WTC11 (cell line): Measurements from ENCODE around the gene SORL1. TPM values are rescaled to one million over a fixed set of nuclear protein-coding genes. Genes with fewer than 3 reads are reported as not detected.

Experiments
- ATAC-seq: fragments of 200-7000 bp; cut with Tn5 transposase; 2 replicates; pipeline ENCODE4 v1.10.0; 2021; ENCODE audit warnings: mild to moderate bottlenecking, moderate library complexity
- CTCF ChIA-PET: fragments of 300-600 bp; sonication (Branson Sonifier 250); formaldehyde crosslinking; loops from one replicate; lab custom pipeline; 2021; ENCODE audit warnings: antibody characterized with exemption; lab: Charles Lee
- POLR2A ChIA-PET: fragments of 350-600 bp; sonication (Branson Sonifier 250); formaldehyde crosslinking; loops from one replicate; lab custom pipeline; 2021; ENCODE audit warnings: antibody characterized with exemption; lab: Charles Lee
- DNase-seq: peaks from one replicate; pipeline ENCODE4 v3.0.0; 2021; ENCODE audit warnings: low spot score
- H3K27ac Mint-ChIP-seq: 2 replicates; pipeline ENCODE4 v1.8.0; 2021; ENCODE audit warnings: mixed read lengths
- H3K27me3 Mint-ChIP-seq: 2 replicates; pipeline ENCODE4 v1.8.0; 2021; ENCODE audit warnings: low read depth, mild to moderate bottlenecking, moderate library complexity, mixed read lengths
- H3K36me3 Mint-ChIP-seq: 2 replicates; pipeline ENCODE4 v1.8.0; 2021; ENCODE audit warnings: mixed read lengths
- H3K4me1 Mint-ChIP-seq: 2 replicates; pipeline ENCODE4 v1.8.0; 2022; ENCODE audit warnings: mixed read lengths
- H3K4me3 Mint-ChIP-seq: 2 replicates; pipeline ENCODE4 v1.8.0; 2021; ENCODE audit warnings: mild to moderate bottlenecking, moderate library complexity, mixed read lengths
- H3K9me3 Mint-ChIP-seq: 2 replicates; pipeline ENCODE4 v1.8.0; 2021; ENCODE audit warnings: mixed read lengths
- CREB1 ChIP-seq: sonication (generic); formaldehyde crosslinking; IDR thresholded peaks from 2 replicates; pipeline ENCODE4 v1.8.0; 2023; ENCODE audit warnings: mild to moderate bottlenecking, missing genetic modification reagents
- CTCF ChIP-seq: fragments of 200-600 bp; IDR thresholded peaks from 2 replicates; pipeline ENCODE4 v1.8.0; 2022; ENCODE audit warnings: antibody characterized with exemption
- E2F5 ChIP-seq: sonication (generic); formaldehyde crosslinking; IDR thresholded peaks from 2 replicates; pipeline ENCODE4 v1.8.1; 2022; ENCODE audit warnings: mild to moderate bottlenecking, moderate library complexity, missing genetic modification reagents
- FOXJ3 ChIP-seq: sonication (generic); formaldehyde crosslinking; IDR thresholded peaks from 2 replicates; pipeline ENCODE4 v1.9.0; 2021; ENCODE audit warnings: missing genetic modification reagents, mild to moderate bottlenecking, borderline replicate concordance
- FOXP1 ChIP-seq: sonication (generic); formaldehyde crosslinking; IDR thresholded peaks from 2 replicates; pipeline ENCODE4 v1.8.0; 2022; ENCODE audit warnings: missing genetic modification reagents, mild to moderate bottlenecking, moderate library complexity, borderline replicate concordance
- FOXP4 ChIP-seq: sonication (generic); formaldehyde crosslinking; IDR thresholded peaks from 2 replicates; pipeline ENCODE4 v1.8.0; 2022; ENCODE audit warnings: mild to moderate bottlenecking, missing genetic modification reagents
- GRHL2 ChIP-seq: fragments of 250-450 bp; sonication (Bioruptor Pico); IDR thresholded peaks from 2 replicates; pipeline ENCODE4 v1.8.0; 2022; ENCODE audit warnings: mild to moderate bottlenecking, moderate library complexity; ENCODE audit not compliant: insufficient replicate concordance, severe bottlenecking
- HMGXB4 ChIP-seq: sonication (generic); formaldehyde crosslinking; IDR thresholded peaks from 2 replicates; pipeline ENCODE4 v1.8.1; 2023; ENCODE audit warnings: mild to moderate bottlenecking, moderate library complexity, missing genetic modification reagents
- IRF2 ChIP-seq: sonication (generic); formaldehyde crosslinking; IDR thresholded peaks from 2 replicates; pipeline ENCODE4 v1.8.0; 2022; ENCODE audit warnings: low read depth, missing genetic modification reagents, borderline replicate concordance
- MAX ChIP-seq: sonication (generic); formaldehyde crosslinking; IDR thresholded peaks from 2 replicates; pipeline ENCODE4 v1.8.0; 2022; ENCODE audit warnings: mild to moderate bottlenecking, missing genetic modification reagents
- MXD4 ChIP-seq: fragments of 250-450 bp; sonication (Bioruptor Pico); IDR thresholded peaks from 2 replicates; pipeline ENCODE4 v1.8.0; 2021; ENCODE audit warnings: mild to moderate bottlenecking, moderate library complexity, borderline replicate concordance
- NFE2L1 ChIP-seq: sonication (generic); formaldehyde crosslinking; IDR thresholded peaks from 2 replicates; pipeline ENCODE4 v1.8.1; 2023; ENCODE audit warnings: missing genetic modification reagents
- NR3C1 ChIP-seq: sonication (generic); formaldehyde crosslinking; conservative IDR thresholded peaks from 2 replicates; pipeline ENCODE4 v1.8.1; 2023; ENCODE audit warnings: low read depth, mild to moderate bottlenecking, missing genetic modification reagents
- PREB ChIP-seq: sonication (generic); formaldehyde crosslinking; IDR thresholded peaks from 2 replicates; pipeline ENCODE4 v1.8.1; 2022; ENCODE audit warnings: mild to moderate bottlenecking, missing genetic modification reagents, moderate library complexity, borderline replicate concordance
- RORB ChIP-seq: fragments of 250-450 bp; sonication (Bioruptor Pico); IDR thresholded peaks from 2 replicates; pipeline ENCODE4 v1.9.0; 2021; ENCODE audit warnings: mild to moderate bottlenecking
- SMAD3 ChIP-seq: sonication (generic); formaldehyde crosslinking; IDR thresholded peaks from 2 replicates; pipeline ENCODE4 v1.8.0; 2022; ENCODE audit warnings: missing genetic modification reagents, mild to moderate bottlenecking, borderline replicate concordance
- SMAD4 ChIP-seq: sonication (generic); formaldehyde crosslinking; IDR thresholded peaks from 2 replicates; pipeline ENCODE4 v1.8.0; 2022; ENCODE audit warnings: mild to moderate bottlenecking, missing genetic modification reagents
- SOX15 ChIP-seq: fragments of 250-450 bp; sonication (Bioruptor Pico); IDR thresholded peaks from 2 replicates; pipeline ENCODE4 v1.9.0; 2021; ENCODE audit warnings: mild to moderate bottlenecking
- SP1 ChIP-seq: sonication (generic); formaldehyde crosslinking; conservative IDR thresholded peaks from 2 replicates; pipeline ENCODE4 v1.8.1; 2022; ENCODE audit warnings: missing genetic modification reagents
- TP53 ChIP-seq: sonication (generic); formaldehyde crosslinking; IDR thresholded peaks from 2 replicates; pipeline ENCODE4 v1.8.1; 2023; ENCODE audit warnings: mild to moderate bottlenecking, missing genetic modification reagents
- USF2 ChIP-seq: sonication (generic); formaldehyde crosslinking; IDR thresholded peaks from 2 replicates; pipeline ENCODE4 v1.8.1; 2023; ENCODE audit warnings: mild to moderate bottlenecking, missing genetic modification reagents, moderate library complexity
- ZNF396 ChIP-seq: fragments of 250-450 bp; sonication (Bioruptor Pico); IDR thresholded peaks from 2 replicates; pipeline ENCODE4 v1.8.0; 2021; ENCODE audit warnings: mild to moderate bottlenecking, moderate library complexity, borderline replicate concordance
- ZNF423 ChIP-seq: fragments of 250-450 bp; sonication (Bioruptor Pico); IDR thresholded peaks from 2 replicates; pipeline ENCODE4 v2.1.2; 2022; ENCODE audit warnings: mild to moderate bottlenecking, moderate library complexity
- total RNA-seq: library from RNA; stranded (reverse); gene quantifications from 3 replicates; pipeline ENCODE4 v1.2.3, GENCODE V29; 2021
- TF ChIP-seq, protein P1 (sequence below): sonication (generic); formaldehyde crosslinking; IDR thresholded peaks from 2 replicates; pipeline ENCODE4 v1.8.1; 2022; ENCODE audit warnings: low read depth, mild to moderate bottlenecking, moderate library complexity, missing genetic modification reagents, borderline replicate concordance
- TF ChIP-seq, protein P2 (sequence below): fragments of 250-450 bp; sonication (Bioruptor Pico); IDR thresholded peaks from 2 replicates; pipeline ENCODE4 v1.9.0; 2021; ENCODE audit warnings: moderate library complexity, mild to moderate bottlenecking, inconsistent platforms, borderline replicate concordance

The SORL1 gene
- total RNA-seq, 1 experiment from 2014 or later, result 87.1 TPM

DNA sequence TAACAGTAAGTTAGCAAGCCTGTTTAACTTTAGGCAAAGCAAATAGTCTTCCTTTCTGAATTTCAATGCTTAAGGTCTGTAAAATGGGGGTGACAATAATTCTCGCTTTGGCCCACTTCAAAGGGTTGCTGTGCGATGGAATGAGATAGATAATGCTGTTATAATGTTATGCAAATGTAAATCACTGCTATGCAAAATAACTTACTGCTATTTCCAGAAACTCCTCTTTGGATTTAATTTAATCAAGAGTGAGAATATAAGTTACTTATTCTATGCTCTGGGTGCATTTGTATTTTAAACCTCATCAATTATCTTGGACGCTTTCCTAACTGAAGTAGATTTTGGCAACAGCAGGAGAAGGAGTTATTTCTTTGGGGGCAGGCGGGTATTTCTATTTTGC lies 4.1 kb upstream of the SORL1 start (continued):
- TF ChIP-seq NR3C1, result no peak
- no peak for TF ChIP-seq GRHL2 (CRISPR knock-in tag)
- TF ChIP-seq RORB (CRISPR knock-in tag), result no peak
- no peak for TF ChIP-seq CREB1 (CRISPR knock-in tag)
- TF ChIP-seq, protein P1, sequence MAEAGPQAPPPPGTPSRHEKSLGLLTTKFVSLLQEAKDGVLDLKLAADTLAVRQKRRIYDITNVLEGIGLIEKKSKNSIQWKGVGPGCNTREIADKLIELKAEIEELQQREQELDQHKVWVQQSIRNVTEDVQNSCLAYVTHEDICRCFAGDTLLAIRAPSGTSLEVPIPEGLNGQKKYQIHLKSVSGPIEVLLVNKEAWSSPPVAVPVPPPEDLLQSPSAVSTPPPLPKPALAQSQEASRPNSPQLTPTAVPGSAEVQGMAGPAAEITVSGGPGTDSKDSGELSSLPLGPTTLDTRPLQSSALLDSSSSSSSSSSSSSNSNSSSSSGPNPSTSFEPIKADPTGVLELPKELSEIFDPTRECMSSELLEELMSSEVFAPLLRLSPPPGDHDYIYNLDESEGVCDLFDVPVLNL, result no peak
- TF ChIP-seq SP1, result no peak
- TF ChIP-seq FOXP4 (CRISPR knock-in tag), result no peak
- no peak for TF ChIP-seq SMAD3
- TF ChIP-seq, protein P2, sequence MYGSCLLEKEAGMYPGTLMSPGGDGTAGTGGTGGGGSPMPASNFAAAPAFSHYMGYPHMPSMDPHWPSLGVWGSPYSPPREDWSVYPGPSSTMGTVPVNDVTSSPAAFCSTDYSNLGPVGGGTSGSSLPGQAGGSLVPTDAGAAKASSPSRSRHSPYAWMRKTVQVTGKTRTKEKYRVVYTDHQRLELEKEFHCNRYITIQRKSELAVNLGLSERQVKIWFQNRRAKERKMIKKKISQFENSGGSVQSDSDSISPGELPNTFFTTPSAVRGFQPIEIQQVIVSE (CRISPR knock-in tag), result no peak
- TF ChIP-seq CTCF, result no peak

DNA sequence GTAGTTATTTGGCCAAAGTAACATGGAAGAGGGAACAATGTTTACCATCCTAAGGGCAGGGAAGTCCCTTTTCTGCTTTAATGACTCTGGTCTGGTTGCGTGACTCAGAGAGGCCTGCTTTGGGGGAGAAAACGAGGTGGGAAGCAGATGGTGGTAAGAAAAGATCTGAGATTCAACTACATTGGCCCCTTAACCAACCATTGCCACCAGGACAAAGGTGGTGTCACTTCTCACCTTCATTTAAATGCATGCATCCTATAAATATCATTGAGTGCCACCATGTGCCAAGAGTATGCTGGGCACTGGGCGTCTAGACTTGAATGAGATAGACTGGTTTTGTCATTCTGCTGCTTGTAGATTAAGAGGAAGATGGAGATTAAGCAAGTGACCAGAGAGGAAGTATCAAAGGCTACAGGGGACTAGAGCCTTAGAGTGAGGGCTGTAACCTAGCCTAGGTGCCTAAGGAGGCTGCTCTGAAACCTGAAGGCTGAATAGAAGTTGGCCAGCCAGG lies 3.6 kb upstream of the SORL1 start:
- H3K36me3 Mint-ChIP-seq, result peaks cover 3% of the 10 kb centered on the region; the same call in 1 of the 2 replicates
- H3K27ac Mint-ChIP-seq, result no peak overlapping the region
- H3K4me3 Mint-ChIP-seq, result no peak overlapping the region
- peaks cover 4% of the 10 kb centered on the region for H3K9me3 Mint-ChIP-seq
- CTCF ChIA-PET, result interaction anchor here (1.2 kb wide), 1 partner anchor 14 kb away, joined by 5 read pairs; no protein-coding TSS in a partner anchor
- DNase-seq (no peak), ATAC-seq (no peak)
- POLR2A ChIA-PET, result no interaction called here
- H3K27me3 Mint-ChIP-seq, result peaks cover 15% of the 10 kb centered on the region
- peaks cover 77% of the 10 kb centered on the region for H3K4me1 Mint-ChIP-seq
- TF ChIP-seq PREB (CRISPR knock-in tag), result no peak
- no peak for TF ChIP-seq IRF2 (CRISPR knock-in tag)
- no peak for TF ChIP-seq SMAD3
- no peak for TF ChIP-seq ZNF423 (CRISPR knock-in tag)
- no peak for TF ChIP-seq FOXJ3 (CRISPR knock-in tag)
- no peak for TF ChIP-seq HMGXB4
- TF ChIP-seq MAX, result no peak
- TF ChIP-seq NFE2L1 (CRISPR knock-in tag), result no peak
- no peak for TF ChIP-seq SMAD4 (CRISPR knock-in tag)
- TF ChIP-seq FOXP1 (CRISPR knock-in tag), result no peak
- no peak for TF ChIP-seq TP53 (CRISPR knock-in tag)
- no peak for TF ChIP-seq SOX15 (CRISPR knock-in tag)
- TF ChIP-seq USF2 (CRISPR knock-in tag), result no peak
- TF ChIP-seq ZNF396 (CRISPR knock-in tag), result no peak
- no peak for TF ChIP-seq MXD4 (CRISPR knock-in tag)
- no peak for TF ChIP-seq E2F5 (CRISPR knock-in tag)
- TF ChIP-seq, protein P2 (CRISPR knock-in tag), result no peak
